HEK293 (cell line): ENCODE measurements around the gene PRDM5.

Experiments used
- CTCF ChIA-PET: fragments of 350-600 bp; formaldehyde crosslinking; extraction: SDS; loops from one replicate; lab custom pipeline; 2021; ENCODE audit warnings: antibody characterized with exemption; lab: Yijun Ruan, JAX
- POLR2A ChIA-PET: fragments of 300-600 bp; formaldehyde crosslinking; extraction: SDS; loops from one replicate; lab custom pipeline; 2020; ENCODE audit warnings: antibody characterized with exemption, inconsistent platforms; lab: Yijun Ruan, JAX
- H3K27ac ChIP-seq: fragments of 200-500 bp; sonication (Bioruptor generic); 2 replicates; pipeline ENCODE4 v1.5.1; 2014; ENCODE audit warnings: low read depth, low read length, control low read depth, inconsistent platforms; ENCODE audit errors: extremely low read depth
- H3K36me3 ChIP-seq, 2 experiments: fragments of 200-500 bp in 1 of 2; sonication (Bioruptor generic) in 1 of 2; 1 replicate in 1 of 2; 2 replicates in 1 of 2; pipeline ENCODE4 v1.5.1; 2014 to 2017; ENCODE audit warnings: inconsistent platforms in 2 of 2, low read length in 2 of 2; ENCODE audit not compliant: control insufficient read depth in 2 of 2, insufficient read depth in 1 of 2
- H3K4me1 ChIP-seq: fragments of 200-500 bp; sonication (Bioruptor generic); 2 replicates; pipeline ENCODE4 v1.5.1; 2014; ENCODE audit warnings: mild to moderate bottlenecking, low read length, inconsistent platforms; ENCODE audit not compliant: control insufficient read depth, insufficient read depth
- H3K4me3 ChIP-seq: 2 replicates; pipeline ENCODE4 v1.5.1; 2011; ENCODE audit warnings: low read depth, mild to moderate bottlenecking, control low read depth, low read length, moderate library complexity
- H3K9me3 ChIP-seq: fragments of 200-500 bp; sonication (Bioruptor generic); 2 replicates; pipeline ENCODE4 v1.5.1; 2014; ENCODE audit warnings: low read depth, low read length, inconsistent platforms; ENCODE audit not compliant: control insufficient read depth, insufficient read depth
- SP7 ChIP-seq: fragments of 450-650 bp; formaldehyde crosslinking; IDR thresholded peaks from 2 replicates; pipeline ENCODE4 v1.5.1; 2016; ENCODE audit warnings: missing biosample characterization, missing genetic modification characterization
- ZBTB21 ChIP-seq: fragments of 450-650 bp; formaldehyde crosslinking; IDR thresholded peaks from 2 replicates; pipeline ENCODE4 v1.5.1; 2017; ENCODE audit warnings: missing biosample characterization, missing genetic modification characterization
- ZNF184 ChIP-seq: fragments of 450-650 bp; IDR thresholded peaks from 2 replicates; pipeline ENCODE4 v1.5.1; 2018; ENCODE audit warnings: missing biosample characterization, mild to moderate bottlenecking, missing genetic modification characterization
- ZNF211 ChIP-seq: fragments of 450-650 bp; formaldehyde crosslinking; IDR thresholded peaks from 2 replicates; pipeline ENCODE4 v1.5.1; 2016; ENCODE audit warnings: low read depth, missing biosample characterization, missing genetic modification characterization
- ZNF248 ChIP-seq: fragments of 450-650 bp; formaldehyde crosslinking; IDR thresholded peaks from 2 replicates; pipeline ENCODE4 v1.5.1; 2017; ENCODE audit warnings: missing biosample characterization, missing genetic modification characterization
- ZNF311 ChIP-seq: fragments of 450-650 bp; formaldehyde crosslinking; IDR thresholded peaks from 2 replicates; pipeline ENCODE4 v1.5.1; 2017; ENCODE audit warnings: missing biosample characterization, missing genetic modification characterization, borderline replicate concordance
- ZNF391 ChIP-seq: fragments of 450-650 bp; formaldehyde crosslinking; IDR thresholded peaks from 2 replicates; pipeline ENCODE4 v1.5.1; 2016; ENCODE audit warnings: low read depth, missing biosample characterization, missing genetic modification characterization, borderline replicate concordance
- ZNF521 ChIP-seq: fragments of 450-650 bp; formaldehyde crosslinking; IDR thresholded peaks from 2 replicates; pipeline ENCODE4 v1.5.1; 2017; ENCODE audit warnings: missing biosample characterization, mild to moderate bottlenecking, missing genetic modification characterization
- ZNF571 ChIP-seq: fragments of 450-650 bp; formaldehyde crosslinking; IDR thresholded peaks from 2 replicates; pipeline ENCODE4 v1.5.0; 2017; ENCODE audit warnings: missing biosample characterization, missing genetic modification characterization
- ZNF792 ChIP-seq: fragments of 450-650 bp; formaldehyde crosslinking; IDR thresholded peaks from 2 replicates; pipeline ENCODE4 v1.5.1; 2016; ENCODE audit warnings: missing biosample characterization, missing genetic modification characterization
- ZSCAN30 ChIP-seq: fragments of 450-650 bp; IDR thresholded peaks from 2 replicates; pipeline ENCODE4 v1.5.1; 2018; ENCODE audit warnings: missing biosample characterization, mild to moderate bottlenecking, missing genetic modification characterization, moderate library complexity
- TF ChIP-seq, protein P1 (sequence below): fragments of 450-650 bp; formaldehyde crosslinking; IDR thresholded peaks from 2 replicates; pipeline ENCODE4 v1.5.1; 2016; ENCODE audit warnings: missing biosample characterization, missing genetic modification characterization
- TF ChIP-seq, protein P2 (sequence below): fragments of 450-650 bp; formaldehyde crosslinking; IDR thresholded peaks from 2 replicates; pipeline ENCODE4 v1.5.1; 2016; ENCODE audit warnings: missing biosample characterization, missing genetic modification characterization, low read depth
- TF ChIP-seq, protein P3 (sequence below): fragments of 450-650 bp; formaldehyde crosslinking; IDR thresholded peaks from 2 replicates; pipeline ENCODE4 v1.5.1; 2016; ENCODE audit warnings: missing biosample characterization, missing genetic modification characterization
- TF ChIP-seq, protein P4 (sequence below): fragments of 450-650 bp; formaldehyde crosslinking; optimal IDR thresholded peaks from 2 replicates; pipeline ENCODE3; 2016; ENCODE audit warnings: missing biosample characterization, mild to moderate bottlenecking, missing genetic modification characterization
- TF ChIP-seq, protein P5 (sequence below): fragments of 450-650 bp; formaldehyde crosslinking; conservative IDR thresholded peaks from 2 replicates; pipeline ENCODE4 v1.5.1; 2016; ENCODE audit warnings: low read depth, missing biosample characterization, missing genetic modification characterization

Gene PRDM5

DNA sequence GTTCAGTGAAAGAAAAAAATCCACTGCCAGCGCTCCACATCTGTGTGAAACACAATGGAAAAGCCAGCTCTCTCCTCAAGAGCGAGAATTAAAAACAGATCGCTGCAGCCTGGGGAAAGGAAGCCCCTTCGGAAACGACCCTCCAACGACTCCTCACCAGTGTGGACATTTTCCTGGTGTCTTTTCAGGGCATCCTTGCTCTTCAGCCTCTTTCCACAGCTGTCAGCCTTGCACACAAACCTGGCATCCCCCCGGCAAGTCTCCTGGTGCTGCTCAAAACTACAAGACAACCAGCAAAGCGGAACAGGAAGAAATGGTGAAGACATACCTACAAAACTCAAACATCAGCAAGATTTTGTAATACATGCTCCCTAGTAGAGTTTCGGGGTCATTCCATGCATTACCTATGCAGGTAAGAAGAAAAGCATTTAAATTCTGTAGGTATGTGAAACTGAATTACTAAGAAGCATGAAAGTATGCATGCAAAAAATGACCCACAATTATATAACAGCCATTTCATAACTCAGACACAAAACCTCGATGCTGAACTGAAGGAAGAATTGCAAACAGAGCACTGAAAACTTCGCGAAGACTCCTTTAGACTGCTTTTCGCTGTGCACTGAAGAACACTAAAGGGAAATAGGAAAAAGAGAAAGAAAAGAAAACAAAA lies 106.1 kb downstream of the PRDM5 start:
- Histone ChIP-seq H3K36me3 (no peaks in the 10 kb centered on the region), H3K4me3 (no peak overlapping the region), H3K4me1 (no peaks in the 10 kb centered on the region), H3K9me3 (no peaks in the 10 kb centered on the region), H3K27ac (no peak overlapping the region)
- ChIA-PET POLR2A (no interaction called here), CTCF (no interaction called here)
- TF ChIP-seq, protein P1, sequence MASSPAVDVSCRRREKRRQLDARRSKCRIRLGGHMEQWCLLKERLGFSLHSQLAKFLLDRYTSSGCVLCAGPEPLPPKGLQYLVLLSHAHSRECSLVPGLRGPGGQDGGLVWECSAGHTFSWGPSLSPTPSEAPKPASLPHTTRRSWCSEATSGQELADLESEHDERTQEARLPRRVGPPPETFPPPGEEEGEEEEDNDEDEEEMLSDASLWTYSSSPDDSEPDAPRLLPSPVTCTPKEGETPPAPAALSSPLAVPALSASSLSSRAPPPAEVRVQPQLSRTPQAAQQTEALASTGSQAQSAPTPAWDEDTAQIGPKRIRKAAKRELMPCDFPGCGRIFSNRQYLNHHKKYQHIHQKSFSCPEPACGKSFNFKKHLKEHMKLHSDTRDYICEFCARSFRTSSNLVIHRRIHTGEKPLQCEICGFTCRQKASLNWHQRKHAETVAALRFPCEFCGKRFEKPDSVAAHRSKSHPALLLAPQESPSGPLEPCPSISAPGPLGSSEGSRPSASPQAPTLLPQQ = no peak
- TF ChIP-seq, protein P2, sequence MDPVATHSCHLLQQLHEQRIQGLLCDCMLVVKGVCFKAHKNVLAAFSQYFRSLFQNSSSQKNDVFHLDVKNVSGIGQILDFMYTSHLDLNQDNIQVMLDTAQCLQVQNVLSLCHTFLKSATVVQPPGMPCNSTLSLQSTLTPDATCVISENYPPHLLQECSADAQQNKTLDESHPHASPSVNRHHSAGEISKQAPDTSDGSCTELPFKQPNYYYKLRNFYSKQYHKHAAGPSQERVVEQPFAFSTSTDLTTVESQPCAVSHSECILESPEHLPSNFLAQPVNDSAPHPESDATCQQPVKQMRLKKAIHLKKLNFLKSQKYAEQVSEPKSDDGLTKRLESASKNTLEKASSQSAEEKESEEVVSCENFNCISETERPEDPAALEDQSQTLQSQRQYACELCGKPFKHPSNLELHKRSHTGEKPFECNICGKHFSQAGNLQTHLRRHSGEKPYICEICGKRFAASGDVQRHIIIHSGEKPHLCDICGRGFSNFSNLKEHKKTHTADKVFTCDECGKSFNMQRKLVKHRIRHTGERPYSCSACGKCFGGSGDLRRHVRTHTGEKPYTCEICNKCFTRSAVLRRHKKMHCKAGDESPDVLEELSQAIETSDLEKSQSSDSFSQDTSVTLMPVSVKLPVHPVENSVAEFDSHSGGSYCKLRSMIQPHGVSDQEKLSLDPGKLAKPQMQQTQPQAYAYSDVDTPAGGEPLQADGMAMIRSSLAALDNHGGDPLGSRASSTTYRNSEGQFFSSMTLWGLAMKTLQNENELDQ = no peak
- TF ChIP-seq ZNF211 (no peak), ZNF521 (tag by site-specific recombination) (no peak), ZBTB21 (tag by site-specific recombination) (no peak)

DNA sequence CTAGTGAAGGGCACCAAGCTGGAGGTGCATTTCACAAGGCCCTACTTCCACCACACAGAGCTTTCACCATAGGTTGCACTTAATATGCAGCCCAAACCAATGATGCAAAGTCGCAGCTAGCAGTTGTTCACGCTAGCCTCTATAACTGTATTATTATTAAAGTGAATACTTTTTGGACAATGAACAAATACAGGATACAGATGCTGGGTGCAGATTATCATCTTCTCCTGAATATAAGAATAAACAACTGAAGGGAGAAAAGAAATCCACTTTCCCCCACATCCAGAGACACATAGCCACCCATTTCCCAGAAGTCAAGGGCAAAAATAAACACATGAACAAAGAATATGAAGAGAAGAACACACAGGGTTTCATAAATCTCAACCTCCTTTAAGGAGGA lies 107.2 kb downstream of the PRDM5 start:
- no peak overlapping the region for H3K4me3 ChIP-seq
- H3K9me3 ChIP-seq = no peaks in the 10 kb centered on the region
- TF ChIP-seq, protein P3, sequence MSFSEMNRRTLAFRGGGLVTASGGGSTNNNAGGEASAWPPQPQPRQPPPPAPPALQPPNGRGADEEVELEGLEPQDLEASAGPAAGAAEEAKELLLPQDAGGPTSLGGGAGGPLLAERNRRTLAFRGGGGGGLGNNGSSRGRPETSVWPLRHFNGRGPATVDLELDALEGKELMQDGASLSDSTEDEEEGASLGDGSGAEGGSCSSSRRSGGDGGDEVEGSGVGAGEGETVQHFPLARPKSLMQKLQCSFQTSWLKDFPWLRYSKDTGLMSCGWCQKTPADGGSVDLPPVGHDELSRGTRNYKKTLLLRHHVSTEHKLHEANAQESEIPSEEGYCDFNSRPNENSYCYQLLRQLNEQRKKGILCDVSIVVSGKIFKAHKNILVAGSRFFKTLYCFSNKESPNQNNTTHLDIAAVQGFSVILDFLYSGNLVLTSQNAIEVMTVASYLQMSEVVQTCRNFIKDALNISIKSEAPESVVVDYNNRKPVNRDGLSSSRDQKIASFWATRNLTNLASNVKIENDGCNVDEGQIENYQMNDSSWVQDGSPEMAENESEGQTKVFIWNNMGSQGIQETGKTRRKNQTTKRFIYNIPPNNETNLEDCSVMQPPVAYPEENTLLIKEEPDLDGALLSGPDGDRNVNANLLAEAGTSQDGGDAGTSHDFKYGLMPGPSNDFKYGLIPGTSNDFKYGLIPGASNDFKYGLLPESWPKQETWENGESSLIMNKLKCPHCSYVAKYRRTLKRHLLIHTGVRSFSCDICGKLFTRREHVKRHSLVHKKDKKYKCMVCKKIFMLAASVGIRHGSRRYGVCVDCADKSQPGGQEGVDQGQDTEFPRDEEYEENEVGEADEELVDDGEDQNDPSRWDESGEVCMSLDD (tag by site-specific recombination) = no peak
- TF ChIP-seq SP7 (no peak), ZNF311 (tag by site-specific recombination) (no peak), ZNF792 (tag by site-specific recombination) (no peak)
- TF ChIP-seq, protein P4, sequence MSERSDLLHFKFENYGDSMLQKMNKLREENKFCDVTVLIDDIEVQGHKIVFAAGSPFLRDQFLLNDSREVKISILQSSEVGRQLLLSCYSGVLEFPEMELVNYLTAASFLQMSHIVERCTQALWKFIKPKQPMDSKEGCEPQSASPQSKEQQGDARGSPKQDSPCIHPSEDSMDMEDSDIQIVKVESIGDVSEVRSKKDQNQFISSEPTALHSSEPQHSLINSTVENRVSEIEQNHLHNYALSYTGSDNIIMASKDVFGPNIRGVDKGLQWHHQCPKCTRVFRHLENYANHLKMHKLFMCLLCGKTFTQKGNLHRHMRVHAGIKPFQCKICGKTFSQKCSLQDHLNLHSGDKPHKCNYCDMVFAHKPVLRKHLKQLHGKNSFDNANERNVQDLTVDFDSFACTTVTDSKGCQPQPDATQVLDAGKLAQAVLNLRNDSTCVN = no peak
- H3K4me1 ChIP-seq = no peaks in the 10 kb centered on the region
- POLR2A ChIA-PET = no interaction called here
- no peak overlapping the region for H3K27ac ChIP-seq
- CTCF ChIA-PET = no interaction called here
- no peaks in the 10 kb centered on the region for H3K36me3 ChIP-seq

DNA sequence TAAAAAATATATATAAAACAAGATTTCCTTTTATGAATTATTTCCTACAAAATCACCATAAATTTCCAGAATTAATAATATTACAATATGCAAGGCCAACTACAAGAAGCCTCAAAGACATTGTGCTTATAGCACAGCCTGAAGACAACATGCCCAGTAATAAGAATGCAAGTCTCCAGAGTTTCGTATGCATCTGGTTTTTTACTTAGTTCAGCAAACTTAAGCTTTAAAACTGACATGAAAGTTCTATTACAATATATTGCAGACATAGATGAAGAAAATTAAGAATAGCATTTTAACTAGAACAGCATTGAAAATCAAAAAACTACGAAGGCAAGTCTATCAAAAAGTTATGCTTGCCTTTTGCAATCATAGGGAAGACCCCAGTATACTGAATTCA lies 107.6 kb downstream of the PRDM5 start:
- Histone ChIP-seq H3K4me1 (no peaks in the 10 kb centered on the region), H3K27ac (no peak overlapping the region), H3K9me3 (no peaks in the 10 kb centered on the region), H3K36me3 (no peaks in the 10 kb centered on the region), H3K4me3 (no peak overlapping the region)
- CTCF ChIA-PET = no interaction called here
- POLR2A ChIA-PET = no interaction called here
- TF ChIP-seq ZNF248 (tag by site-specific recombination) (no peak), ZSCAN30 (tag by site-specific recombination) (no peak), ZNF571 (no peak), ZNF391 (tag by site-specific recombination) (no peak), ZNF184 (tag by site-specific recombination) (no peak)
- TF ChIP-seq, protein P5, sequence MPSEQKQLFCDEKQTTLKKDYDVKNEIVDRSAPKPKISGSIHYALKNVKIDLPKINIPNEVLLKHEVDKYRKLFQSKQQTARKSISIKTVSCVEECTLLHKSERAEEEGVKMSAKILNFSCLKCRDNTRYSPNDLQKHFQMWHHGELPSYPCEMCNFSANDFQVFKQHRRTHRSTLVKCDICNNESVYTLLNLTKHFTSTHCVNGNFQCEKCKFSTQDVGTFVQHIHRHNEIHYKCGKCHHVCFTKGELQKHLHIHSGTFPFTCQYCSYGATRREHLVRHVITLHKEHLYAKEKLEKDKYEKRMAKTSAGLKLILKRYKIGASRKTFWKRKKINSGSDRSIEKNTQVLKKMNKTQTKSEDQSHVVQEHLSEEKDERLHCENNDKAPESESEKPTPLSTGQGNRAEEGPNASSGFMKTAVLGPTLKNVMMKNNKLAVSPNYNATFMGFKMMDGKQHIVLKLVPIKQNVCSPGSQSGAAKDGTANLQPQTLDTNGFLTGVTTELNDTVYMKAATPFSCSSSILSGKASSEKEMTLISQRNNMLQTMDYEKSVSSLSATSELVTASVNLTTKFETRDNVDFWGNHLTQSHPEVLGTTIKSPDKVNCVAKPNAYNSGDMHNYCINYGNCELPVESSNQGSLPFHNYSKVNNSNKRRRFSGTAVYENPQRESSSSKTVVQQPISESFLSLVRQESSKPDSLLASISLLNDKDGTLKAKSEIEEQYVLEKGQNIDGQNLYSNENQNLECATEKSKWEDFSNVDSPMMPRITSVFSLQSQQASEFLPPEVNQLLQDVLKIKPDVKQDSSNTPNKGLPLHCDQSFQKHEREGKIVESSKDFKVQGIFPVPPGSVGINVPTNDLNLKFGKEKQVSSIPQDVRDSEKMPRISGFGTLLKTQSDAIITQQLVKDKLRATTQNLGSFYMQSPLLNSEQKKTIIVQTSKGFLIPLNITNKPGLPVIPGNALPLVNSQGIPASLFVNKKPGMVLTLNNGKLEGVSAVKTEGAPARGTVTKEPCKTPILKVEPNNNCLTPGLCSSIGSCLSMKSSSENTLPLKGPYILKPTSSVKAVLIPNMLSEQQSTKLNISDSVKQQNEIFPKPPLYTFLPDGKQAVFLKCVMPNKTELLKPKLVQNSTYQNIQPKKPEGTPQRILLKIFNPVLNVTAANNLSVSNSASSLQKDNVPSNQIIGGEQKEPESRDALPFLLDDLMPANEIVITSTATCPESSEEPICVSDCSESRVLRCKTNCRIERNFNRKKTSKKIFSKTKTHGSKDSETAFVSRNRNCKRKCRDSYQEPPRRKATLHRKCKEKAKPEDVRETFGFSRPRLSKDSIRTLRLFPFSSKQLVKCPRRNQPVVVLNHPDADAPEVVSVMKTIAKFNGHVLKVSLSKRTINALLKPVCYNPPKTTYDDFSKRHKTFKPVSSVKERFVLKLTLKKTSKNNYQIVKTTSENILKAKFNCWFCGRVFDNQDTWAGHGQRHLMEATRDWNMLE (tag by site-specific recombination) = no peak
